ENCODE results near the gene LCN2.

Gene LCN2

DNA sequence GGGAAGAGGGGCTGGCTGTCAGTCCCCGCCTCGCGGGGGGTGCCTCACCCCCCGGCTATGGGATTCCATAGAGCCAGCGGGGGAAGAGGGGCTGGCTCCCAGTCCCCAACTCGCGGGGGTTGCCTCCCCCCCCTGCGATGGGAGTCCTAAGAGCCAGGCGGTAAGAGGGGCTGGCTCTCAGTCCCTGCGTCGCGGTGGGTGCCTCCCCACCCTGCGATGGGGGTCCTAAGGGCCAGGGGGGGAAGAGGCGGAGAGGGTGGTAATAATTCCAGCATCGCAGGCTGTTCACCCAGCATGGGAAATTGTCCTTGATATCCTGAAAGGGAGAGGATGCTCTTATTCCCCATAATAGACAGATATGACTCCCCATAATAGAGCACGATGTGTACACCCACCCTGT is 9.6 kb upstream of the LCN2 start:
- Mint-ChIP-seq H3K4me1 (peaks cover 42% of the 10 kb centered on the region), H3K4me3 (no peak overlapping the region), H3K27me3 (ENCODE audit: low read depth, poor library complexity) (peaks cover 17% of the 10 kb centered on the region), H3K36me3 (ENCODE audit: low read depth) (no peaks in the 10 kb centered on the region), H3K9me3 (peaks cover 10% of the 10 kb centered on the region), H3K27ac (no peak overlapping the region)
- TF ChIP-seq, protein P1, sequence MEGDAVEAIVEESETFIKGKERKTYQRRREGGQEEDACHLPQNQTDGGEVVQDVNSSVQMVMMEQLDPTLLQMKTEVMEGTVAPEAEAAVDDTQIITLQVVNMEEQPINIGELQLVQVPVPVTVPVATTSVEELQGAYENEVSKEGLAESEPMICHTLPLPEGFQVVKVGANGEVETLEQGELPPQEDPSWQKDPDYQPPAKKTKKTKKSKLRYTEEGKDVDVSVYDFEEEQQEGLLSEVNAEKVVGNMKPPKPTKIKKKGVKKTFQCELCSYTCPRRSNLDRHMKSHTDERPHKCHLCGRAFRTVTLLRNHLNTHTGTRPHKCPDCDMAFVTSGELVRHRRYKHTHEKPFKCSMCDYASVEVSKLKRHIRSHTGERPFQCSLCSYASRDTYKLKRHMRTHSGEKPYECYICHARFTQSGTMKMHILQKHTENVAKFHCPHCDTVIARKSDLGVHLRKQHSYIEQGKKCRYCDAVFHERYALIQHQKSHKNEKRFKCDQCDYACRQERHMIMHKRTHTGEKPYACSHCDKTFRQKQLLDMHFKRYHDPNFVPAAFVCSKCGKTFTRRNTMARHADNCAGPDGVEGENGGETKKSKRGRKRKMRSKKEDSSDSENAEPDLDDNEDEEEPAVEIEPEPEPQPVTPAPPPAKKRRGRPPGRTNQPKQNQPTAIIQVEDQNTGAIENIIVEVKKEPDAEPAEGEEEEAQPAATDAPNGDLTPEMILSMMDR (IDR thresholded peaks at IDR 0.05) = no peak
- DNase-seq = no peak

DNA sequence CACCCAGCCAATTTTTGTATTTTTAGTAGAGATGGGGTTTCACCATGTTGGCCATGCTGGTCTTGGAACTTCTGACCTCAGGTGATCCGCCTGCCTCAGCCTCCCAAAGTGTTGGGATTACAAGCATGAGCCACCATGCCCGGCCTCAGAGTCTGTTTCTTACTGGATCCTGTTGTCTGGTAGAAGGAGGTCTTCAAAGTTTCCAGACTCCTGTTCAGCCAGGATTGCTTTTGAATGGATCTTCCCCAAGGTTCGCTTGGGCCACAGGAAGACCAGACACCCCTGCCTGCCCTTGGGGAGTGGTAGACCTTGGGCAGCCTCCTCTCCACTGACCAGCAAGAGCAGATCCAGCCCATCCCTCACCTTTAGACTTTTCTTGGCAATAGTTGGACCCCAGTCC is 7.6 kb upstream of the LCN2 start:
- TF ChIP-seq, protein P1 (IDR thresholded peaks at IDR 0.05) = no peak
- Mint-ChIP-seq H3K9me3 (peaks cover 3% of the 10 kb centered on the region), H3K36me3 (ENCODE audit: low read depth) (no peaks in the 10 kb centered on the region), H3K27me3 (ENCODE audit: low read depth, poor library complexity) (peaks cover 13% of the 10 kb centered on the region), H3K27ac (no peak overlapping the region), H3K4me1 (peaks cover 42% of the 10 kb centered on the region), H3K4me3 (no peak overlapping the region)
- no peak for DNase-seq

DNA sequence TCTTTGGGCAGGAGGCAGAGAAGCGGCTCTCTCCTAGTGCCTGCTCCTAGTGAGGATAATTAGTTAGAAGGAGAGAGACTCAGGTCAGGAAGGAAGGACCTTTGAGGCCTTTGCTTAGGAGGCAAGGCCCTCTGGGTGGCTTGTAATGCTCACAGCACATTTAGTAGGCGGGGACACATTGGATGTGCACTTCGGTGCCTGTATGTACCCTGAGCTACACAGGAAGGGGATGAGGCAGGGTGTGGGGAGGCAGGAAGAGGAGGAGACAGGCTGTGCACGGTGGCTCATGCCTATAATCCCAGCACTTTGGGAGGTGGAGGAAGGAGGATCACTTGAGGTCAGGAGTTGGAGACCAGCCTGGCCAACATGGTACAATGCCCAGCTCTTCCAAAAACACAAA is 7.2 kb upstream of the LCN2 start:
- Mint-ChIP-seq H3K27ac (no peak overlapping the region), H3K4me1 (peaks cover 43% of the 10 kb centered on the region), H3K36me3 (ENCODE audit: low read depth) (no peaks in the 10 kb centered on the region), H3K4me3 (no peak overlapping the region), H3K27me3 (ENCODE audit: low read depth, poor library complexity) (peaks cover 8% of the 10 kb centered on the region), H3K9me3 (peaks cover 3% of the 10 kb centered on the region)
- TF ChIP-seq, protein P1 (IDR thresholded peaks at IDR 0.05) = no peak
- no peak for DNase-seq

GRCh38 chr9:128142596-128142995 is 6.7 kb upstream of the LCN2 start:
- H3K27me3 Mint-ChIP-seq (ENCODE audit: low read depth, poor library complexity) = peaks cover 5% of the 10 kb centered on the region
- peaks cover 38% of the 10 kb centered on the region for H3K4me1 Mint-ChIP-seq
- H3K27ac Mint-ChIP-seq = no peak overlapping the region

DNA sequence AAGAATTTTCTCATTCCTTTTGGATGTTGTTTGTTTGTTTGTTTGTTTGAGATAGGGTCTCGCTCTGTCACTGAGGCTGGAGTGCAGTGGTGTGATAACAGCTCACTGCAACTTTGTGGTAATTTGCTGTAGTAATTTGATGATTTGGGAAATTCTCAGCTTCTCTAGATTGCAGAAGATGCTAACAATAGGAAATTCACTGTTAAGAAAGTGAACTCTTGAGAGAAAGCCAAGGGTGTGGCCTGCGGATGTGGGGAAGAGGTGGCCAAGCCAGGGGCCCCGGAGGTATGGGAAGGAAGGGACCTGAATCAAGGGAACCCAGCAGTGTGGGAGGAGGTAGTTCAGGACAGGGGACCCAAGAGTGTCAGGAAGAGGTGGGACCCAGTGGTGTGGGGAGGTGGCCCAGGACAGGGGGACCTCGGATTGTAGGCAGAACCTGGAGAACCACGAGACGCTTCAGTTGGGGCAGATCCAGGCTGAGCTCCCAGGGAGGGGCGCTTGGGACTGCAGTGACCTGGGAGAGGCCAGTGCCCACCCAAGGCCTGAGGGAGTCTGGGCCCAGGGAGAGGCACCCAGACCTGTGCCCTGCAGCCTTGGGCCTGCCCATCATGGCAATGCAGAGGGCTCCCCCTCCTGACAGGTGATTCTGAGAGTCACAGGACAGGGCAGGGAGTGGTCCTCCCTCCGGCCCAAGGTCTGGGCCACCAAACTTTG is 5.6 kb upstream of the LCN2 start:
- H3K4me1 Mint-ChIP-seq = peaks cover 33% of the 10 kb centered on the region
- TF ChIP-seq, protein P1 (IDR thresholded peaks at IDR 0.05) = no peak
- H3K36me3 Mint-ChIP-seq (ENCODE audit: low read depth) = no peaks in the 10 kb centered on the region
- peaks cover 3% of the 10 kb centered on the region for H3K9me3 Mint-ChIP-seq
- H3K27ac Mint-ChIP-seq = no peak overlapping the region
- no peak overlapping the region for H3K4me3 Mint-ChIP-seq
- no peaks in the 10 kb centered on the region for H3K27me3 Mint-ChIP-seq (ENCODE audit: low read depth, poor library complexity)
- DNase-seq = no peak

More at GRCh38 chr9:128142596-128142995, 6.7 kb upstream of the LCN2 start:
- Mint-ChIP-seq H3K36me3 (ENCODE audit: low read depth) (no peaks in the 10 kb centered on the region), H3K4me3 (no peak overlapping the region), H3K9me3 (peaks cover 3% of the 10 kb centered on the region)
- TF ChIP-seq, protein P1 (IDR thresholded peaks at IDR 0.05) = no peak
- no peak for DNase-seq

Data from nephron progenitor cell (in vitro differentiated cells).